Colon (tissue), 2 donors: ENCODE measurements around the gene ELMO1.

Experiments used
- FAIRE-seq: peaks from 2 replicates; lab custom pipeline; 2012; peaks lifted over from hg19 to GRCh38; lab: Jason Lieb, UNC
- donor health status: control.
- donor health status: control.

Gene ELMO1

DNA sequence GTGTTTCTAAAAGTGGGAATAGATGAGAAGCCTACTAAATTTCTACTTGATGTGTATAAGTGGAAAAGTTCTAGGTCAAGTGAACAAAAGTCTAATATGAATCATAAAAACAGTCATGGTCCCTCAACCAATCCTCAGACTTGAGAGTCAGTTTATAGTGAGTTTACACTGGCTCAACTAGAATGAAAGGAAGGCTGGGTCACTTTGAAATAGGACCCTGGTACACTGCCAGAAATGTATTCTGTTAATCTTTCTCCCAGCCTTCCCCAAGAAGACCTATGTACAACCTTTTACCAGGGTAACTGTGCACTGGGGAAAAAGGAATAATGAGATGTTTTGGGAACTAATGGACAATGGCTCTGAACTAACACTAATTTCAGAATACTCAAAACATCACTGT is 17.3 kb downstream of the ELMO1 start:
- no peak for FAIRE-seq

DNA sequence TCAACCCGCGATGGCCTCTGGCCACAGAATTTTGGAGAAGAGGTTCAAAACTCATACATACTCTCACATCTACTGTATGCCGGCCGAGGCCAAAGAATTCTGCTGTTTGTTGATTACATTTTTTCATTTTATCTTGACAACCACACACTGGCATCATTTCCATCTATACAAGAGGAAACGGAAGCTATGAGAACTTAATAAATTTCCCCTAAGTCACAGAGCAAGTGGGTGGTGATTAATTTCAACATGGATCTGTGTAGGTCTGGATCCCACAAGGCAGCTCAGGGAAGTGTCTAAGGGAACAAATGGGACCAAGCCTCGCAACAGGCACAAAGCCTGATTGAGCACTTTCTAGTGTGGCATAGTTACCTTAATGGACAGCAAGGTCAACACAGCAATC is 18.0 kb downstream of the ELMO1 start:
- no peak for FAIRE-seq

DNA sequence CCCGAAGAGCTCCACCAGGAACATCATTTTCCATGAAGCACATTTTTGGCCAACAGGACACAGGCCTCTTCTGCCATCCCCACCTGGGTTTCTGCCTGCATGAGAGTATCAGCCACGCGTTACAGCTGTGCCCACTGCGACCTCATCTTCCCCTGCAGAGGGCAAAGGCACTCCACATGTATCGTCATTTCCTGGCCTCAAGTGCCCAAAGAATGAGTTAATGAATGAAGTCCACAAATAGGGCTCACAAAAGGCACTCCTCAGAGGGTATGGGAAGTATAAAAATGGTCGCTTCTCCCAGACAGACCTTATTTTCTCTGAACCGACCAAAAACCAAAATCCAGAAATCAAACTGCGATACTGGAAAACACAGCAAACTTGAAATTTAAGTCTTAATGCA is 18.5 kb downstream of the ELMO1 start:
- no peak for FAIRE-seq

DNA sequence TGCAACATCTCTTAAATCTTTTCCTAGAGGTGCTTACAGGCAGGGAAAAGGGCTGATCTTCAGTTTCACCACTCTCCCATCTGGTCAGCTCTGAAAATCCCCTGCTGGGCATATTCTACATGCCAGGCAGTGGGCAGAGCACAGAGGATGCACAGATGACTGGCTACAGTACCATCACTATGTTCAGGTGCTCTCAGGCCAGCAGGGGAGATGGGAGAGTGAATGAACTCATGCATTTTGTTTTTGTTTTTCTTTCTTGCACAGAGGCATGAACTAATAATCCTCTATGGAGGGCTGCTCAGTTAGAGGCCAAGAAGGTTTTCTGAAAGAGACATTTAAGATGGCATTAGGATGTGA is 19.3 kb downstream of the ELMO1 start:
- FAIRE-seq: no peak

DNA sequence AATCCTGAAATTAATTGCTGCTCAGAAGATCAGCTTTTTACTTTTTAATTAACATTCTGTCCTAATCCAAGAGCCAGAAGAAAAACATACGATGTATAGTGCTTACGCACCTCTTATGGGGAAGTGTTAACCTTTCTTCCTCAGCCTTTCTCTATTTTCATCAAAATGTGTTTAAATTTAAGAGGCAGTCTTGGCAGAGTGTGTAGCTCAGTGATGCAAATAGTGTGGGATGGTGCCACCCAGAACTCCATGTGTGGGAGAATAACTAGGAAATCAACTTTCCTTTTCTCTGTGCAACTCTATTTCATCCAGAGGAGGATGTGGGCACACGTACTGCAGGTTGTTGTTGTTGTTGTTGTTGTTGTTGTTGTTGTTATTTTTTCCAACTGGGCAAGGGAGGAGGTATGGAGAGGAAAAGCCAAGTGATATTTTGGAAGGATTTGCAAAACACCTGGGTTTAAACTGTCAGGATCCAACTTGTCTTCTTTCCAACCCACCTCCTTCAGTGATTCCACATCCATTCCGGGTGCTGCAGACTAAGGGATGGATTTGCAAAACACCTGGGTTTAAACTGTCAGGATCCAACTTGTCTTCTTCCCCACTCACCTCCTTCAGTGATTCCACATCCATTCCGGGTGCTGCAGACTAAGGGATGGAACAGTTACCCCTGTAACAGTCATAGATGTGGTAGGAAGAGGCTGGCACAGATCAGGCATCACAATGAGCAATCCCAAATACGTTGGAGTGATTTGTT is 19.8 kb downstream of the ELMO1 start:
- no peak for FAIRE-seq

DNA sequence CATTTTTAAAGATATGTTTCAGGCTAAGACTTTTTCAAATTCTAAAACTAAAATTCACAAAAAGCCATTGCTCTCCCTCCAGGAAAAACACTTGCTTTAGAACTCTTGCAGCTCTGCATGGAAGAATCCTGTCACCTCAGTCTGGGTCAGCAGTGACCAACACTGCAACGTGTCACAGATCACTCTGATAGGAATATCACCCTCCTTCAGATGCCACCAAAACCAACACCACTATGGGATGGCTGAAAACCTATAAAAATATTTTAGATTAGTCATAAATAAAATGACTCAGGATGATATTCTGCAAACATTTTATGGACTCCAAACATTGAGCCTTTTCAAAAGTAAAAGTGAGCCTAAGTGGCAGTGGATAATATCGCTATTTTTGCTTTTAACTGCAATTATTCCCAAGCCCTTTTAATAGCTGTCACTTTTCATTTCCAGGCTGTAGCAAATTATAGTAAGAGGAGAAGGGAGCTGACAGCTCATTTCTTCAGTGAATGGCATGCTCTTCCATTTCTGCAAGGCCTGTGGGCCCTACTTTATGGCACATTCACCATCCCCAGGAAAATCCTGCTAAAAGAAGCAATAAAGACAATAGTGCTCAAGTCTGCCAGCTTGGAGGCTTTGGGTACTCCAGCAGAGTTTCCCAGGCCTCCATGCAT is 21.3 kb downstream of the ELMO1 start:
- no peak for FAIRE-seq

DNA sequence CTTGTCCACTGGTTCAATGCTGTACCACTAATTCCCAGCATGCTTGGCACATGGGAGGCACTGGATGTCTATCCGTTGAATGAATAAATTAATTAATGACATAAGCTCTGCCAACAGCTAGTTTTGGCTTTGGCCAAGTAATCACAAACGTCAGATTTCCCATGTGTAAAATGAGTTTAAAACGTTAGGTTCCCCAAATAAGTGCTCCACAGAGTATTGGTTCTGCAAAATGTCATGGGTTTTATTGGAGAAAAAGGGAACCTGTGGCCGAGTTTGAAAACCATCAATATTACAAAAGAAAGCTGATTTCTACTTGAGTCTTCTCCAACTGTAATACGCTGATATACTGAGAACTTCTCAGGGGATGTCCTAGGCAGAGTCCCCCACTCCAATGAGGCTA is 23.2 kb downstream of the ELMO1 start:
- FAIRE-seq: no peak

DNA sequence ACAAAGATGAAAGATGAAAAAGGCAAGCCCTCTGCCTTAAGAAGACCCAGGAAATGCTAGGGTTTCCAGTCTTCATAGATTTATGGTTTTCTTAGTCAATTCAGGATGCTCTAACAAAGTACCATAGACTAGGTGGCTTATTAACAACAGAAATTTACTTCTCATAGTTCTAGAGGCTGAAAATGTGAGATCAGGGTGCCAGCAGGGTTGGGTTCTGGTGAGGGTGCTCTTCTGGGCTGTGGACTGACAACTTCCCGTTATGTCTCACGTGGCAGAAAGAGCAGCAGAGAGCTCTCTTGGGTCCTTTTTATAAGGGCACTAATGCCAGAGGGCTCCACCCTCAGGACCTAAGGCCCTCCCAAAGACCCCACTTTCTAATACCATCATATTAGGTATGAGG is 23.7 kb downstream of the ELMO1 start:
- FAIRE-seq: no peak

DNA sequence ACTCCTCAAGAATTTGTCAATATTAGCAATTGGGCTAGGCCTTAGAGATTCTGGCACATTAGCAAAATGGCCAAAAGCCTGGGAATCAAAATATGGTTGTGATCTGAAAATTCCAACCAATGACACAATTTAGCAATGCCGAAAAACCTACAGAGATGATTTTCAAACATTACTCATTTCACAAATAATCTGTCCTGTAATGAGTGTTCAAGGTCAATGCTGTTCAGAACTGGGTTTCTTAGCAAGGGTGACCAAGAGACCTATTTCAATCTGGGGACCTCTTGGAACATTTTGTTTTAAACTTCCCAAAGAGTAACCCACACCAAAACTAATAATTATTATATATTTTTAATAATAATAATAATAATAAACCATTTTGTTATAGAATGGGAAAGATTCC is 24.1 kb downstream of the ELMO1 start:
- FAIRE-seq: no peak

DNA sequence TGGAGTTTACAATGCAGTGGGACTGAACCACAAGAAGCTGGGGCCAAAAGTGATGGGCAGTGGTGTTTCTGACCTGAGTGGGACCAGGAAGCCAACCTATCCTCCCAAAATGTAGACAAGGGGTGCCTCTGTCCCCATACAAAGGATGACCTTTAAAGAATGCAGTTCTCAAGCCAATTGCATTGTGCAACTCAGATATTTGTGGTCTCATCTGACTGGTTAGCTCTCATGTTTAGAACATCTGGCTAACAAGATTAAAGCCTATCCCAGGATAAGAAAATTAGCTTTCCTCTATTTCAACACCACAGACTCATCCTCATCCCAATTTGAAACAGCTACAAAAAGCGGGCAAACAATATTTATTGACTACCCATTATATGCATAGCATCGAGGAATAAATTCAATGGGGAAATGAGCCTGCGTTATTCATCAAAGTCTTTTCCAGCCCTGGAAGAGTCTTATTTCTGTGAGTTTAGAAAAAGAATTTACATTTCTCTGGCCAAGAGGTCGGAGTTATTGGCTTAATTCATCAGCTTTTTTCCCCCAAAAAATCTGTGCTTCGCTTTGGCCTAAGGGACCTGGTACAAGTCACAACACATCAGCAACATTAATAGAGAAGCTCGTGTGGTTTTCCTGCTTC is 26.7 kb downstream of the ELMO1 start:
- FAIRE-seq: no peak

DNA sequence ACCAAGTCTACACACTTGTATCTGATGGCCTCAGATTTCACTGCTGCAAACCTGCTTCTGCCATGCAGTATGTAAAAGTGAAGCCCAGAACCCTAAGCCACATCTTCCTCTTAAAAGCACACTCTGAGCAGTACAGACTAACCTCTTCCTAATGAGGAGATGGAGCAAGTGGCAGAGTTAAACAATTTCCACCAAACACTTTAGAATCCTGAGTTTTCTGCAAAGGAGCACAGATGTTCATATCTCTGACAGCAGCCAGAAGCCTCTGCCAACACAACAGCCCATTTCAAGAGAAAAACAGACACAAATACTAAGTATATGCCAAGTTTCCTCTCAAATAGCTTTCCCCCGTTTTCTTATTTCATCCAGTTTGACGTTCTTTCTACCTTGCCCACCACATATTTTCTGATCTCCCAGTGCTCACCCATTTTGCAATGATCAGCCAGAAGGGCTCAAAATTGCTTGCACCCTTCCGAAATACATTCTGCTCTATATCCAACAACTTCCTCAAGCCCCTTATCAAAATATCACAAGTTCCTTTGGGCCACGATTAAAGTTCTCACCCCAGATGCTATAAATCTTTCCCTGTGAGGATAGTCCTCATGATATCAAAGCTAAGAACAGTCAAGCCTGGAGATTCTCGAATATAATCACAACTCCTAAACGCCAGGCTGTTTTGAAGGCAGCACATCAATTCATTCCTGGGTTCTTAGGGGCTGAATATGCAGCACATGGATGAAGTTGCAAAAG is 27.5 kb downstream of the ELMO1 start:
- FAIRE-seq: no peak

DNA sequence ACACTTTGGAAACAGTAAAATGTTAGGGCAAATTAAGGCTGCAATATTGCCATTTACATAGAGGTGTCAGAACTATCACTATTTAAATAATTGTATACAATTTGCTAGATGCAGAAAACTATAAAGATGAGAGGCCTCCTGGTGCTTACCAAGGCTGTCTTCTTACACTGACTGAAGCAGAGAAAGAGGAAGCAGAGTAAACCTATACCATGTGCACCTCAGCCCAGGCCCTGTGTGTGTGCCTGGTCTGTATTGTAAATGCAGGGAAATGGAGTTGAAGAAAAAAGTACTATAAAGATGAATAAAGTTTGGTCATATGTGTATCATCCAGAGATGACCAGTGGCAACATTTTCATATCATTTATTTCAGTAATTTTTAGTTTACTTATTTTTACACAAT is 29.2 kb downstream of the ELMO1 start:
- no peak for FAIRE-seq

DNA sequence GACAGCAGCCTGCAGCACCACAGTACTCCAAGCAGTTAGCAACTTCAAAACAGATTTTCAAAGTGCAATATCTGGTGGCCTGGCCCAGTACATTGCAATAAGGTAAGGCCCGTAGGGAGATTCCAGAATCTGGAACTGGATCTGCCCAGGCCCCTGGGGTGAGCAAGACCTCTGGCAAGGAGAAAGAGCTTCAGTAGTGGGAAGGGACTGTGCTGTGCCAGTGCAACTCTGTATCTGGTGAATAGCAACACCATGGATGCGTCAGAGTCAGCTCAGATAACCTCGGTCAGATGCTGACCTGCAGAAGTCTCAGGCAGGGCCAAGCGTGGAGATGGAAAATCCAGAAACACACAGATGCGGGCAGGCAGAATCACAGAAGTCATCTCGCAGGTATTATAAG is 30.3 kb downstream of the ELMO1 start:
- FAIRE-seq: no peak

DNA sequence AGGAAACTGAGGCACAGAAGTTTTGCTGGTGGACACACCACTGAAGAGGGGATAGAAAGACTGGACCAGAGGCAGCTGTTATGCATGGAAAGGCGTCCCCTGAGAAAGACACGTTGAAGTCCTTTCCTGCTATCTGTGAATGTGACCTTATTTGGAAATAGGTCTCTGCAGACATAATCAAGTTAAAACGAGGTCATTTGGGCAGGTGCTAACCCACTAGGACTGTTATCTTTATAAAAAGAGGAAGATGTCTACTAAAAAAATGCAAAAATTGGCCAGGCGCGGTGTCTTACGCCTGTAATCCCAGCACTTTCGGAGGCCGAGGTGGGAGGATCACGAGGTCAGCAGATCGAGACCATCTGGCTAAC is 31.6 kb downstream of the ELMO1 start:
- FAIRE-seq: no peak

DNA sequence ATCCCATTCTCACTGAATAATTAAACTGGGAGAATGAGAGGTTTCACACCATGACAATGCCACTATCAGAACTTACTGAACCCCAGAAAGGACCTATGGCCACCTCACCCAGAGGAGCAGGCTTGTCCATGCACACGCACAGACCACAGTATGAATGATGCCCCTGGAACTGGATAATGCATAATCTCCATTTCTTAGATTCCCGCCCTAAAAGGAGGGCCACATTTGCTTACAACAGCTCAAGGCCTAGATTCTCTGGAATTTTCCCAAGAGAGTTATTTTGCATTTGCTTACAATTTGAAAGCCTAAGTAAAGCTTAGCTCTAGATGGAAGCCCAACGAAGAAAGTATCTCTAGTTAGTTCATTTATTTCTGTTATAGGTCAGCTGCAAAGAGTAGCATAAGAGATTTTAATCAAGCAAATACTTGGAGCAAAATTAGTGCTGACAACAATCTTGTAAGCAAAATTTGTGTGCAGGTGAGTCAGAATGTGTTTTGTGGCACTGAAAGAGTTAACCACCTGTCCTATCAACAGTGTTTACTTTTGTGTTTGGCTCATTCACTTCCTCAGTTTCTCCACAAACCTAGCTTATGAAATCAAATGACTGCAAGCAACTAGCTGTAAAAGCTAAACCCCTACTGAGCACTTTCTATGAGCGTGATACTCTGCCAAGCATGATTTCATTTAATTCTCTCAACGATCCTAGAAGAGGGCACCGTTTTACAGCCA is 32.1 kb downstream of the ELMO1 start:
- FAIRE-seq: no peak

DNA sequence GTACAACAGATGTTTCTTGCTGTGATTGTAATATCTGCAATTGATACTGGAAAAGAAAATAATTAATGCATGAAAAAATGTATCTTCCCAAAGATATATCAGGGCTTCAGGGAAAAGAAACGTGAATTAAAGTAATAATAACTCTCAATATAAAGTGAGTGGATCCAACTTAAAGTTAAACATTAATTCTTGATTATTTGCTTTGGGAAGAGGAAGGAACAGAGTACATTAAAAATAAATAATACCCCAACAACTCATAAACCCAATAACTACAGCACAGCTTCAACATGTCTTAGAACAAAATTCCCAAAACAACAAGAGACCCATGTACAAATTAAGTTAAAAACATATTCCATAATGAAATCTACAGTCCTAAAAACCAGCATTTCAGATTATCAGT is 33.0 kb downstream of the ELMO1 start:
- FAIRE-seq: no peak

DNA sequence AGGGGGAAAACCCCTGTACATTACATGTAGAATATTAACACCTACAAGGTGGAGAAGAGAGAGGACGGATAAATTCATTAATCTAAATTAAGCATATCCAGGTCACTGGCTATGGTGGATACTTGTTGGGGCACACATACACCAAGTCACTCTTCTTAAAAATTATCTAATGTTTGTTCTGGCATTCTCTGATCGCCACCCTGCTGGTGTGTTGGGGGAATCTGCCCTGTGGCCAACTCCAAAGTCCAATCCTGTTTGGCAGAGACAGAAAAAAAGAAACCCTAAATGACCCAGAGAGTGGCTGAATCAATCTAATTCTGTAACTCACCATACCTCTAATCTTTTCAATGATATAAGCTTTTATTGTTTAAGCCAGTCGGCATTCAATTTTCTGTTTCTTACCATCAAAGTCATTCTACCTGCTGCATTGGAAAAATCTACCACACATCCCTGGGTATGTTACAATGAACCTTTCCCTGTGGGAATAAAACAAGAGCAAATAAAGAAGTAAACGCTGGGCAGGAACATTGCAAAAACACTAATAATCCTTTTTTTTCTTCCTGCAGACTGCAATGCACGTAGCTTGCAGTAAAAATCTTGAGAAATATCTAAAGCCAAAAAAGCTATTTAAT is 34.2 kb downstream of the ELMO1 start:
- FAIRE-seq: no peak

DNA sequence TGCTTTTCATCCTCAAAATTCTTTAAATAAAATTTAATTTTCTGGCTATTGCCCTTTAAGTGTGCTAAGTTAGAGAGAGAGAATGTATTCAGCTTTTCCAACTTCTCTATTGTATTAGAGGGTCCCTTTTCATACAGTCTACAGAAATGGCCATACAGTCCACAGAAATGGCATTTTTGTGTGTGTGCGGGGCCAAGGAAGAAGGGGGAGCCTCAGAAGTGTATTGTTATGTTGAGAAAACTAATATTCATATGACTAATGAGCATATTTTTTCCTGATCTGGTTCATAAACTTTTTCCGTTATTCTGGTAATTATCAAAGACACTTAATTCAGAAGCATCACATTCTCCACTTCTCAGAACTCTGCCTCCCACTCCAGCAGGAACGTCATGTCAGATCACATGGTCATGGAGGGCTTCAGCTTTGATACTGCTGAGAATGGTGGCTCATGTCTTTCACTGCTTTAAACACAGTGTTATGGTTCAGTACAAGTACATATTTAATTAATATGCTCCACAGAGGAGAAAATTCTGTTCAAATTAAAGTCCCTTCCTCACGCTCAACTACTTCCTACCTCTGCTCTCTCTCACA is 37.1 kb downstream of the ELMO1 start:
- no peak for FAIRE-seq

DNA sequence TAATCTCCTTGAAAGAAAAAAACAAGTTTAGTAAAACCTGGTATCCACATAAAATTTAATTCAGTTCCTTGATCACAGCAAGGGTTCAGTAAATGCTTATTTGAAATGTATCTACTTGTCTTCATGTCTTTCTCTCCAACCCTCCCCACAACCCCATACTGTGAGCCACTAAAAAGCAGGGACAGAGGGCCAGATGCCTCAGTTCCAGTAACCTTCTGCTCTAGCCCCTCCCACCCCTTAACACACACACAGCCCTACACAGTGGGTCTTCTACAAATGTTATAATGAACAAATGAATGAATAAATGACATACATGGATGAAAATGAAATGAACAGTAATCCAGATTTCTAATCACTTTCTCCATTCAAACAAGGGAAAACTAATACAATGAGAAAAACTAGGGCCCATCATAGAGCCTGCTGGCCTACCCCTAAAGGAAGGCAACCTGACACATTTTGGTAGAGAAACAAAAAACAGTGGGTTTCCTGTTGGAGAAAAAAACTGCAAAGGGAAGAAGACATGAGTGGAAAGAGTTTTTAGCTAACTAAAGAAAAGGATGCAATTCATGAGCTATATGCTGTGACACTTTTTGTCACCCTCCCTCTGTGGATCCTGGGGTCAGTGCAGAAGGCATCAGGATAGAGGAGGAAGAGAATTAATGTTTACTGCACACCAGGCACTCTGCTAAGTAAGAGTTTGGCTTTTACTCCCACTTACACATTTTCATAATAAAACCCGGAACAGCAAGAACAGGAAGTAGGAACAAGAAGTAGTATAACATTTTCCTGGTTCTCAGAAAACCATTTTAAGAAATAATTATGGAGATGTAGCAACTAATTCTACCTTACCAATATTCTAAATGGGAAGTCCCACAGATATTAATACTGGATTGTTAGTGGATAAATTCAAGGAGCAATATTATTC is 38.1 kb downstream of the ELMO1 start:
- FAIRE-seq: no peak

DNA sequence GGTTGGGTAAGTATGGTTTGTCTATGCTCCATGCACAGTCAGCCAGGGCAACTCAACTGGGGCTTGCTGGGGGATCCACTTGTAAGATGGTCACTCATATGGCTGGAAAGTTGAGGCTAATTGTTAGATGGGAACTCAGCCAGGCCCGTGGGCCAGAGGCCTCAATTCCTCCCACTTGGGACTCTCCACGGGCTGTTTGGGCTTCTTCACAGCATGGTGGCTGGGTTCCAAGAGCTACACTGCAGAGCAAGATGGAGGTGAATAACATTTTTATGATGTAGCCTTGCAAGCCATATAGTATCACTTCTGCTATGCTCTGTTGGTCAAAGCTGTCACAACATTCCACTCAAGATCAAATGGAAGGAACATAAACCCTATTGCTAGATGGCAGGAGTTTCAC is 39.2 kb downstream of the ELMO1 start:
- no peak for FAIRE-seq
